HG03139 (cell line): ENCODE measurements around the gene OGFOD1.
"Not testable (repeated sequence)": the region's sequence is repeated elsewhere in the genome, so short reads cannot be mapped to it uniquely, and the experiment has no call there.

Experiments used
- ATAC-seq: cut with Tn5 transposase; IDR thresholded peaks from one replicate; pipeline ENCODE4 v1.9.1; 2021; ENCODE audit not compliant: unreplicated experiment

OGFOD1 gene

GRCh38 chr16:56479469-56479868 is 28.1 kb downstream of the OGFOD1 start:
- ATAC-seq, result no peak

GRCh38 chr16:56480776-56481467 is 29.6 kb downstream of the OGFOD1 start:
- no peak for ATAC-seq

GRCh38 chr16:56481468-56482122 is 30.2 kb downstream of the OGFOD1 start:
- no peak for ATAC-seq

GRCh38 chr16:56482683-56483236 is 31.4 kb downstream of the OGFOD1 start:
- ATAC-seq, result no peak

- no peak for ATAC-seq
Measured at GRCh38 chr16:56483394-56483793, 32.0 kb downstream of the OGFOD1 start.

GRCh38 chr16:56488035-56488434 is 36.7 kb downstream of the OGFOD1 start:
- no peak for ATAC-seq

- ATAC-seq, result not testable (repeated sequence)
Measured at GRCh38 chr16:56488868-56489267, 37.5 kb downstream of the OGFOD1 start.

GRCh38 chr16:56491657-56492261 is 40.4 kb downstream of the OGFOD1 start:
- no peak for ATAC-seq

GRCh38 chr16:56493126-56493525 is 41.8 kb downstream of the OGFOD1 start:
- ATAC-seq, result no peak

- no peak for ATAC-seq
Measured at GRCh38 chr16:56493815-56494214, 42.5 kb downstream of the OGFOD1 start.

- ATAC-seq, result no peak
Measured at GRCh38 chr16:56505181-56505580, 53.8 kb downstream of the OGFOD1 start.

GRCh38 chr16:56506941-56507340 is 55.6 kb downstream of the OGFOD1 start:
- ATAC-seq, result no peak

- no peak for ATAC-seq
Measured at GRCh38 chr16:56510544-56510943, 59.2 kb downstream of the OGFOD1 start.

- no peak for ATAC-seq
Measured at GRCh38 chr16:56512025-56512424, 60.7 kb downstream of the OGFOD1 start.

- no peak for ATAC-seq
Measured at GRCh38 chr16:56513091-56513490, 61.7 kb downstream of the OGFOD1 start.

GRCh38 chr16:56513972-56514371 is 62.6 kb downstream of the OGFOD1 start:
- no peak for ATAC-seq

- no peak for ATAC-seq
Measured at GRCh38 chr16:56514845-56515244, 63.5 kb downstream of the OGFOD1 start.

- ATAC-seq, result no peak
Measured at GRCh38 chr16:56515665-56516064, 64.3 kb downstream of the OGFOD1 start.

- no peak for ATAC-seq
Measured at GRCh38 chr16:56517206-56517605, 65.9 kb downstream of the OGFOD1 start.

- ATAC-seq, result no peak
Measured at GRCh38 chr16:56518425-56518824, 67.1 kb downstream of the OGFOD1 start.

GRCh38 chr16:56519459-56520250 is 68.3 kb downstream of the OGFOD1 start, which contains the start of gene BBS2:
Gene BBS2, minus strand, starts transcription at chr16:56520024. Its CDS starts 162 bp downstream, at chr16:56519862.
- peak; percentile 76 for ATAC-seq
